Measurements from ENCODE around the gene SRSF2. TPM values are rescaled to one million over a fixed set of nuclear protein-coding genes. Genes with fewer than 3 reads are reported as not detected.
A peak's percentile ranks its signal among the peaks of the same experiment; 100 is the strongest.

The SRSF2 gene
- total and polyA plus RNA-seq, 9 of the 15 experiments (the other 6 are each of a cell fraction or from before 2014, with no cell fraction given) = 161 to 583 (median 393) TPM

DNA sequence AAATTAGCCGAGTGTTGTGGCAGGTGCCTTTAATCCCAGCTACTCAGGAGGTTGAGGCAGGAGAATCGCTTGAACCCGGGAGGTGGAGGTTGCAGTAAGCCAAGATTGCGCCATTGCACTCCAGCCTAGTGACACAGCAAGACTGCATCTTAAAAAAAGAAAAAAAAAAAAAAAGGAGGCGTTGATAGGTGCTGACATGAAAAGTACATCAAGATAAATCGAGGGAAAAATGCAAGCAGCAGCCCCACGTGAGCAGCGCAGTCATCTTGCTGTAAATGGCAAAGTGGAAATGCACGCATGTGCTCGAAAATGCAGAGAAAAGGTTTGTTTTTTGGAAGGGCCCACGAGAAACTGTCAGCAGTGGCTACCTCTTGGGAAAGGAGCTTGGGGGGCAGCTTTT is 47.3 kb downstream of the SRSF2 start (continued):
- TF ChIP-seq, protein P1, sequence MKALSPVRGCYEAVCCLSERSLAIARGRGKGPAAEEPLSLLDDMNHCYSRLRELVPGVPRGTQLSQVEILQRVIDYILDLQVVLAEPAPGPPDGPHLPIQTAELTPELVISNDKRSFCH (CRISPR knock-in tag; IDR thresholded peaks at IDR 0.05) = no peak
- TF ChIP-seq, protein P1 (tag; IDR thresholded peaks at IDR 0.05) = no peak
- TF ChIP-seq, protein P2, sequence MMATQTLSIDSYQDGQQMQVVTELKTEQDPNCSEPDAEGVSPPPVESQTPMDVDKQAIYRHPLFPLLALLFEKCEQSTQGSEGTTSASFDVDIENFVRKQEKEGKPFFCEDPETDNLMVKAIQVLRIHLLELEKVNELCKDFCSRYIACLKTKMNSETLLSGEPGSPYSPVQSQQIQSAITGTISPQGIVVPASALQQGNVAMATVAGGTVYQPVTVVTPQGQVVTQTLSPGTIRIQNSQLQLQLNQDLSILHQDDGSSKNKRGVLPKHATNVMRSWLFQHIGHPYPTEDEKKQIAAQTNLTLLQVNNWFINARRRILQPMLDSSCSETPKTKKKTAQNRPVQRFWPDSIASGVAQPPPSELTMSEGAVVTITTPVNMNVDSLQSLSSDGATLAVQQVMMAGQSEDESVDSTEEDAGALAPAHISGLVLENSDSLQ (IDR thresholded peaks at IDR 0.05) = peak; percentile 52; the same call in 1 of the 2 replicates
- no peak for TF ChIP-seq NFIX (CRISPR knock-in tag; IDR thresholded peaks at IDR 0.05; ENCODE audit: low read depth)
- TF ChIP-seq NR2C2 (CRISPR knock-in tag; IDR thresholded peaks at IDR 0.05) = no peak
- 0 out of 2 replicates have a peak, but pooled peaks have one; percentile 37 for TF ChIP-seq NR2C2 (tag; IDR thresholded peaks at IDR 0.05)
- no peak for TF ChIP-seq TARDBP (IDR thresholded peaks at IDR 0.05)
- TF ChIP-seq TAF15 (IDR thresholded peaks at IDR 0.05; ENCODE audit: low read depth, low read length) = no peak
- TF ChIP-seq, protein P3, sequence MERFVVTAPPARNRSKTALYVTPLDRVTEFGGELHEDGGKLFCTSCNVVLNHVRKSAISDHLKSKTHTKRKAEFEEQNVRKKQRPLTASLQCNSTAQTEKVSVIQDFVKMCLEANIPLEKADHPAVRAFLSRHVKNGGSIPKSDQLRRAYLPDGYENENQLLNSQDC (CRISPR knock-in tag; IDR thresholded peaks at IDR 0.05) = no peak
- no peak for TF ChIP-seq HDAC1 (IDR thresholded peaks at IDR 0.05)
- peak; percentile 66 for TF ChIP-seq BHLHE40 (IDR thresholded peaks at IDR 0.05; ENCODE audit: low read length)
- no peak for TF ChIP-seq ZNF311 (CRISPR knock-in tag; IDR thresholded peaks at IDR 0.05)
- no peak for TF ChIP-seq NFXL1 (CRISPR knock-in tag; IDR thresholded peaks at IDR 0.05)
- no peak for TF ChIP-seq RBM15 (IDR thresholded peaks at IDR 0.05; ENCODE audit: insufficient read depth, low read length)
- no peak for TF ChIP-seq PHB2 (IDR thresholded peaks at IDR 0.05; ENCODE audit: low read depth)
- peak; percentile 88 for TF ChIP-seq MEIS2 (IDR thresholded peaks at IDR 0.05; ENCODE audit: partially characterized antibody)
- no peak for TF ChIP-seq ASH1L (IDR thresholded peaks at IDR 0.05; ENCODE audit: borderline replicate concordance, low read depth, partially characterized antibody)
- TF ChIP-seq, protein P4, sequence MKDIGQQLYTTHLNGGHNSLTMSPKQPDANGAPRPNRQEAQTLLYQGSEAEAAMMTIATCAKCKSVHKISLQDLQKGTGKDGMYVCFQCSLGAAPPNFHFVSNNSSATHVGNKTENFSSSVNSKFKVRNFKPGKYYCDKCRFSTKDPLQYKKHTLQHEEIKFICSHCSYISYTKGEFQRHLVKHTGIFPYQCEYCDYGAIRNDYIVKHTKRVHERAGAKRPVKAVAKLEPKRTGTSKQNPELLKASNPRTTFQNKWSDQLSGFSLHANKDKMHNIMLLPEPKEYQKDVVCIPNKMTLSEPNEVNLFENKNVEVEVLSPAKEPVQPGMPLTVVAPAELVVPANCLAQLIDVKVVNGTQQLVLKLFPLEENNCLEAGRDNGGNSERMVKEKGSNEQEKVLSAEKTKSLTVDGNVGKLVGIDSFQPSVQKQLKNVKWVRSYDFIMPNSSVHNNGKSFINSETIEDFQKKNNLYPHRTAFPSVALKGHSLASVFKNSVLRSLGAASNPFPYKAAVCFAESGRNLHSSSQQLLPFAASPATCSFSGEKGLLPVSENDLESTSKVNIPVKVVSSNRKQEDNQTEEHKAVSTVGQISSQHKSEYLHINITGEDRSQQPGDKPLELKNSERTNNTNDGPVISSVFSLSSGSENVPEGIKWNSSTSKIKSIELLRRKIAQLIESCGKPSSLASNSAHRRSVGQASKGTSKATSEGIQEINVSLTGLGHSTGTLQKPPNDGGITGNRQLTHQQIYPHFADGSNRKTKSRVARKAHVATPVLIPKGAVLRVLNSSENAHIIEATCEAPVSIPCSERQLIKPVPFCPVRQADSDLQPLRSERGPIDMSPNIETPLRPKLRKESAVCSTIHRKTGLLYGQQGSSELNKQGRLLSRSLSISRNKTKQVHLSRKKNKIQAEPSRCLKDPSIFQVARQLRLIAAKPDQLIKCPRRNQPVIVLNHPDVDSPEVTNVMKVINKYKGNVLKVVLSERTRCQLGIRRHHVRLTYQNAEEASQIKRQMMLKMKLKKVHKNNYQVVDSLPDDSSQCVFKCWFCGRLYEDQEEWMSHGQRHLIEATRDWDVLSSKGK (CRISPR knock-in tag; IDR thresholded peaks at IDR 0.05) = no peak
- TF ChIP-seq ZBED1 (IDR thresholded peaks at IDR 0.05) = no peak
- peak; percentile 66 for TF ChIP-seq RAD51 (IDR thresholded peaks at IDR 0.05; ENCODE audit: borderline replicate concordance, low read depth)
- no peak for TF ChIP-seq FOSL1 (tag; conservative IDR thresholded peaks at IDR 0.05)
- TF ChIP-seq, protein P5, sequence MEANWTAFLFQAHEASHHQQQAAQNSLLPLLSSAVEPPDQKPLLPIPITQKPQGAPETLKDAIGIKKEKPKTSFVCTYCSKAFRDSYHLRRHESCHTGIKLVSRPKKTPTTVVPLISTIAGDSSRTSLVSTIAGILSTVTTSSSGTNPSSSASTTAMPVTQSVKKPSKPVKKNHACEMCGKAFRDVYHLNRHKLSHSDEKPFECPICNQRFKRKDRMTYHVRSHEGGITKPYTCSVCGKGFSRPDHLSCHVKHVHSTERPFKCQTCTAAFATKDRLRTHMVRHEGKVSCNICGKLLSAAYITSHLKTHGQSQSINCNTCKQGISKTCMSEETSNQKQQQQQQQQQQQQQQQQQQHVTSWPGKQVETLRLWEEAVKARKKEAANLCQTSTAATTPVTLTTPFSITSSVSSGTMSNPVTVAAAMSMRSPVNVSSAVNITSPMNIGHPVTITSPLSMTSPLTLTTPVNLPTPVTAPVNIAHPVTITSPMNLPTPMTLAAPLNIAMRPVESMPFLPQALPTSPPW (CRISPR knock-in tag; IDR thresholded peaks at IDR 0.05) = no peak
- TF ChIP-seq ZEB2 (IDR thresholded peaks at IDR 0.05) = peak; percentile 33; the same call in 1 of the 2 replicates
- TF ChIP-seq, protein P6, sequence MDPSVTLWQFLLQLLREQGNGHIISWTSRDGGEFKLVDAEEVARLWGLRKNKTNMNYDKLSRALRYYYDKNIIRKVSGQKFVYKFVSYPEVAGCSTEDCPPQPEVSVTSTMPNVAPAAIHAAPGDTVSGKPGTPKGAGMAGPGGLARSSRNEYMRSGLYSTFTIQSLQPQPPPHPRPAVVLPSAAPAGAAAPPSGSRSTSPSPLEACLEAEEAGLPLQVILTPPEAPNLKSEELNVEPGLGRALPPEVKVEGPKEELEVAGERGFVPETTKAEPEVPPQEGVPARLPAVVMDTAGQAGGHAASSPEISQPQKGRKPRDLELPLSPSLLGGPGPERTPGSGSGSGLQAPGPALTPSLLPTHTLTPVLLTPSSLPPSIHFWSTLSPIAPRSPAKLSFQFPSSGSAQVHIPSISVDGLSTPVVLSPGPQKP (CRISPR knock-in tag; IDR thresholded peaks at IDR 0.05) = no peak

All from K562 (cell line).